Measurements from ENCODE around the gene OPA3. TPM values are rescaled to one million over a fixed set of nuclear protein-coding genes. Genes with fewer than 3 reads are reported as not detected.
A peak's percentile ranks its signal among the peaks of the same experiment; 100 is the strongest.

Gene OPA3
- total and polyA plus RNA-seq, 9 donors, result 3.2 to 8.6 (median 7.1) TPM

- Histone ChIP-seq H3K27me3 (ENCODE audit: control insufficient read depth, insufficient read depth, low read length) (peaks cover 48% of the 10 kb centered on the region), H3K36me3 (ENCODE audit: control insufficient read depth, insufficient read depth, low read length) (no peaks in the 10 kb centered on the region), H3K4me1 (ENCODE audit: control insufficient read depth, insufficient read depth, low read length) (peaks cover 46% of the 10 kb centered on the region), H3K27ac (ENCODE audit: low read length) (peak overlapping the region; percentile 51), H3K4me3 (ENCODE audit: low read length) (peak overlapping the region; percentile 79), H3K9me3 (replicated peaks; ENCODE audit: control insufficient read depth, low read depth, low read length) (no peaks in the 10 kb centered on the region)
- under 1% methylated on average over 49 of the region's 54 CpGs for WGBS (ENCODE audit: insufficient coverage)
- DNase-seq, result peak; percentile 59
Observed at GRCh38 chr19:45496349-45496953, 88.2 kb downstream of the OPA3 start.

DNA sequence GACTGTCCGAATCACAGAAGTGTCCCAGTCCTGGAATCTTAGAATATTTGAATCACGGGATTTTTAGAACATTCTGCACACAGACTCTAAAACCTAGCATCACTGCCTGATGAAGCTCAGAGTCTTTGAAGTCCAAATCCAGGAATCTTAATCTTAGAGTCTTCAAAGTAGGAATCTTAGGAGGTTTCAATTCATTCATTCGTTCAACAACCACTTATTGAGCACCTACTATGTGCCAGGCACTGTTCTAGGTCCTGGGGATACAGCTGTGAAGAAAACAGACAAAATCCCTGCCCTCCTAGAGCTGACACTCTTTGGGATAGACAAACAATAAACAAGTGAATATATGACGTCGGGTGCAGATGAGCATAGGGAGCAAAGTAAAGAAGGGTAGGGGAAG is 89.4 kb downstream of the OPA3 start:
- Histone ChIP-seq H3K36me3 (ENCODE audit: control insufficient read depth, insufficient read depth, low read length) (no peaks in the 10 kb centered on the region), H3K27me3 (ENCODE audit: control insufficient read depth, insufficient read depth, low read length) (peaks cover 38% of the 10 kb centered on the region), H3K4me3 (ENCODE audit: low read length) (no peak overlapping the region), H3K4me1 (ENCODE audit: control insufficient read depth, insufficient read depth, low read length) (peaks cover 46% of the 10 kb centered on the region), H3K9me3 (replicated peaks; ENCODE audit: control insufficient read depth, low read depth, low read length) (no peaks in the 10 kb centered on the region), H3K27ac (ENCODE audit: low read length) (no peak overlapping the region)
- no peak for DNase-seq
- WGBS (ENCODE audit: insufficient coverage), result 100% methylated on average over 1 of the region's 5 CpGs

- 93% methylated on average over 35 of the region's 39 CpGs for WGBS (ENCODE audit: insufficient coverage)
- Histone ChIP-seq H3K36me3 (ENCODE audit: control insufficient read depth, insufficient read depth, low read length) (peaks cover under 1% of the 10 kb centered on the region), H3K4me3 (ENCODE audit: low read length) (no peak overlapping the region), H3K27me3 (ENCODE audit: control insufficient read depth, insufficient read depth, low read length) (peaks cover 30% of the 10 kb centered on the region), H3K27ac (ENCODE audit: low read length) (no peak overlapping the region), H3K9me3 (replicated peaks; ENCODE audit: control insufficient read depth, low read depth, low read length) (no peaks in the 10 kb centered on the region), H3K4me1 (ENCODE audit: control insufficient read depth, insufficient read depth, low read length) (peaks cover 40% of the 10 kb centered on the region)
- peak; percentile 16 for DNase-seq
Observed at GRCh38 chr19:45494261-45494916, 90.2 kb downstream of the OPA3 start.

DNA sequence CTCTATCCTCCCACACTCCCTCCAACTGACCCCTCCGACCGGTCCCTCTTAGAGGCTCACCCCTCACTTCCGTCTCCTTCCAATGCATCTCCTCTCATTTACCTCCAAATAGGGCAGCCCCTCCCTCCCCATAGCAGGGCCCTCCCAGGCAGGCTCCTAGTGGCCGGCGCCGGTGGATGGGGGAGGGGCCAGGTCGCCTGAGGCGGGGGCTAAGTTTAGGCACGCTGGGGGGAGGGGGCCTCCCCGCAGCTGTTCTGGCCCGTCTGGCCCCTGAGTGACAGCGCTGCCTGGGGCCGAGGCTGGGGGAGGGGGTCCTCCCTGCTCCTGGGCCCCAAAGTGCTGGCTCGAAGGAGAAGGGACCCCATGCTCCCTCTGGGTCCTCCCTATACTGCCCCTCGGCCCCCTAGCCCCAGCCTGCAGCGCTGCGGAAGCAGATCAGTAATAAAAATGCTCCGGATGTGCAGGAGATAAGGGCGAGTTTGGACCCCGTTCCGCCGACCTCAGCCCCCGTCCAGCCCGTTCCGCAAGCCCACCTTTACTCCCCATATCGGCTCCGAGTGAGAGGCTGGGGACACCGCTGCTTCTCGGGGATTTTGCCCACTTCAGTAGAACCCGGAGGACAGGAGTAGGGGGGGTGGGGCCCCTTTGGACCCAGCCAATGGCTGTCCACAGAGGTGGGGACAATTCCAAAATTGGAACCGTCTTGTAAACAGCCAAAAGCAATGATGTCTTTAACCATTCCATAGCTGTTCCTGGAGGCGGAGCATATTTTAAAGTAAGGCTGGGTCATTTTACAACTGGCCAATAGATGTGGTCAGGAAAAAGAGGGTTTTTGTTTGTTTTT is 91.8 kb downstream of the OPA3 start:
- peak; percentile 94 for DNase-seq
- Histone ChIP-seq H3K4me3 (ENCODE audit: low read length) (peak overlapping the region; percentile 85), H3K9me3 (replicated peaks; ENCODE audit: control insufficient read depth, low read depth, low read length) (no peaks in the 10 kb centered on the region), H3K27ac (ENCODE audit: low read length) (peak overlapping the region; percentile 98), H3K4me1 (ENCODE audit: control insufficient read depth, insufficient read depth, low read length) (peaks cover 27% of the 10 kb centered on the region), H3K27me3 (ENCODE audit: control insufficient read depth, insufficient read depth, low read length) (peaks cover 15% of the 10 kb centered on the region), H3K36me3 (ENCODE audit: control insufficient read depth, insufficient read depth, low read length) (peaks cover 13% of the 10 kb centered on the region)
- WGBS (ENCODE audit: insufficient coverage), result 0% methylated on average over 14 of the region's 32 CpGs

GRCh38 chr19:45492137-45492626 is 92.4 kb downstream of the OPA3 start:
- H3K9me3 ChIP-seq (replicated peaks; ENCODE audit: control insufficient read depth, low read depth, low read length), result no peaks in the 10 kb centered on the region
- WGBS (ENCODE audit: insufficient coverage), result 44% methylated on average over 2 of the region's 5 CpGs
- peak; percentile 5 for DNase-seq
- peaks cover 13% of the 10 kb centered on the region for H3K36me3 ChIP-seq (ENCODE audit: control insufficient read depth, insufficient read depth, low read length)
- peaks cover 8% of the 10 kb centered on the region for H3K27me3 ChIP-seq (ENCODE audit: control insufficient read depth, insufficient read depth, low read length)
- H3K4me3 ChIP-seq (ENCODE audit: low read length), result peak overlapping the region; percentile 85
- H3K4me1 ChIP-seq (ENCODE audit: control insufficient read depth, insufficient read depth, low read length), result peaks cover 22% of the 10 kb centered on the region
- H3K27ac ChIP-seq (ENCODE audit: low read length), result peak overlapping the region; percentile 98

- Histone ChIP-seq H3K4me1 (ENCODE audit: control insufficient read depth, insufficient read depth, low read length) (peaks cover 23% of the 10 kb centered on the region), H3K9me3 (replicated peaks; ENCODE audit: control insufficient read depth, low read depth, low read length) (no peaks in the 10 kb centered on the region), H3K4me3 (ENCODE audit: low read length) (no peak overlapping the region), H3K27ac (ENCODE audit: low read length) (no peak overlapping the region), H3K36me3 (ENCODE audit: control insufficient read depth, insufficient read depth, low read length) (peaks cover 18% of the 10 kb centered on the region), H3K27me3 (ENCODE audit: control insufficient read depth, insufficient read depth, low read length) (no peaks in the 10 kb centered on the region)
- 91% methylated on average over 18 of the region's 20 CpGs for whole genome bisulfite sequencing (ENCODE audit: insufficient coverage)
- peak; percentile 4 for DNase-seq
Observed at GRCh38 chr19:45489216-45489855, 95.3 kb downstream of the OPA3 start.

DNA sequence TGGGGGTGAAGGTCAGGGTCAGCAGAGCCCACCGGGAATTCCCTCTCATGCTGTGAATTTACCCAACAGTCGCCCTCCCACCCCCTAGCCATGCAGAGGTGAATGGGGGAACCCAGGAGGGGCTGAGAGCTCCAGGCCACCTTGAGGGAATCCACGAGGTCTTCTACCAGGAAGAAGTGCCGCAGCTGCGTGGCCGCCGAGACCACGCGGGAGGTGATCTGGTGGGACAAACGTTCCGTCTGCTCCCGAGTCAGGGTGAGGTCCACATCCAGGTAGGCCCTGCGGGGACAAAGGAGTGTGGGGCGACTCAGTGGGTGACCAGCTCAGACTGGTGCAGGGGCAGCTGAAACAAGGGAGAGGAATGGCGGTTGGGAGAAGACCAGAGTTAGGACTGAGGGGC is 95.9 kb downstream of the OPA3 start:
- H3K4me1 ChIP-seq (ENCODE audit: control insufficient read depth, insufficient read depth, low read length), result peaks cover 22% of the 10 kb centered on the region
- peaks cover 18% of the 10 kb centered on the region for H3K36me3 ChIP-seq (ENCODE audit: control insufficient read depth, insufficient read depth, low read length)
- WGBS (ENCODE audit: insufficient coverage), result 90% methylated on average over 13 of the region's 15 CpGs
- peak; percentile 4 for DNase-seq
- no peak overlapping the region for H3K4me3 ChIP-seq (ENCODE audit: low read length)
- no peaks in the 10 kb centered on the region for H3K27me3 ChIP-seq (ENCODE audit: control insufficient read depth, insufficient read depth, low read length)
- H3K27ac ChIP-seq (ENCODE audit: low read length), result no peak overlapping the region
- H3K9me3 ChIP-seq (replicated peaks; ENCODE audit: control insufficient read depth, low read depth, low read length), result no peaks in the 10 kb centered on the region

GRCh38 chr19:45485305-45486077 is 99.1 kb downstream of the OPA3 start:
- DNase-seq, result peak; percentile 97
- H3K36me3 ChIP-seq (ENCODE audit: control insufficient read depth, insufficient read depth, low read length), result peaks cover 18% of the 10 kb centered on the region
- no peaks in the 10 kb centered on the region for H3K27me3 ChIP-seq (ENCODE audit: control insufficient read depth, insufficient read depth, low read length)
- WGBS (ENCODE audit: insufficient coverage), result 0% methylated on average over 22 of the region's 35 CpGs
- peak overlapping the region; percentile 39 for H3K27ac ChIP-seq (ENCODE audit: low read length)
- H3K4me3 ChIP-seq (ENCODE audit: low read length), result peak overlapping the region; percentile 50
- H3K9me3 ChIP-seq (replicated peaks; ENCODE audit: control insufficient read depth, low read depth, low read length), result no peaks in the 10 kb centered on the region
- peaks cover 7% of the 10 kb centered on the region for H3K4me1 ChIP-seq (ENCODE audit: control insufficient read depth, insufficient read depth, low read length)

DNA sequence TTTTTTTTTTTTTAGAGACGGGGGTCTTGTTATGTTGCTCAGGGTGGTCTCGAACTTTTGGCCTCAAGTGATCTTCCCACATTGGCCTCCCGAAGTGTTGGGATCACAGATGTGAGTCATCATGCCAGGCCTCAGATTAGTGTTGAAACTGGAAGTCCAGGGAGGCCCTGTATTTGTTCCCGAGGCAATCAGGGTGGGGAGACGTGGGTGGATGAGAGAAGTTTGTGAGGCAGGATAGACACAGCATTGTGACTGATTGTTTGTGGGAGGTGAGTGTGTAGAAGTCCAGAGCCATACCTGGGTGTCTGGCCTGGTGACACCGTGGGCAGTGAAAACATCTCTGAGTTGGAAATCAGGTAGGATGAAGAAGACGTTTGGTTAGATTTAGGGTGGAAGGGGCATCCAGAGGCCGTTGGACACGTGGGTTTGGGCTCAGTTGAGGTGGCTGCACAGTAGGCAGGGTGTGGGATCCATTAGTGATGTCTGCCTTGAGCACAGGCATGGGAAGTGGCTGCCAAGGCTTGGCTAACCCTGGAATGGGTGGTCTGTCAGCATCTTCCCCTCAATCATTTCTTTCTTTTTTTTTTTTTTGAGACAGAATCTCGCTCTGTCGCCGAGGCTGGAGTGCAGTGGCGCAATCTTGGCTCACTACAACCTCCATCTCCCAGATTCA is 100.2 kb downstream of the OPA3 start:
- 80% methylated on average over 11 of the region's 13 CpGs for WGBS (ENCODE audit: insufficient coverage)
- H3K27ac ChIP-seq (ENCODE audit: low read length), result no peak overlapping the region

More for the DNA sequence above, 100.2 kb downstream of the OPA3 start:
- Histone ChIP-seq H3K36me3 (ENCODE audit: control insufficient read depth, insufficient read depth, low read length) (peaks cover 17% of the 10 kb centered on the region), H3K27me3 (ENCODE audit: control insufficient read depth, insufficient read depth, low read length) (no peaks in the 10 kb centered on the region), H3K4me1 (ENCODE audit: control insufficient read depth, insufficient read depth, low read length) (peaks cover 7% of the 10 kb centered on the region), H3K9me3 (replicated peaks; ENCODE audit: control insufficient read depth, low read depth, low read length) (no peaks in the 10 kb centered on the region), H3K4me3 (ENCODE audit: low read length) (no peak overlapping the region)
- no peak for DNase-seq
